Measurements from ENCODE around the gene TM9SF3.

The TM9SF3 gene

GRCh38 chr10:96586419-96587263, at the start of gene TM9SF3:
TM9SF3 (minus strand) TSS chr10:96587012; CDS start chr10:96586835, 177 bp downstream.
- Mint-ChIP-seq H3K27me3 (ENCODE audit: low read depth, poor library complexity) (no peaks in the 10 kb centered on the region), H3K4me3 (peak within 1 kb of the TSS; percentile 94), H3K36me3 (ENCODE audit: low read depth) (peaks cover 9% of the 10 kb centered on the region), H3K27ac (peak within 1 kb of the TSS; percentile 96), H3K4me1 (peaks cover 16% of the 10 kb centered on the region), H3K9me3 (no peaks in the 10 kb centered on the region)
- TF ChIP-seq CTCF (IDR thresholded peaks at IDR 0.05): no peak
- peak; percentile 94 for DNase-seq

GRCh38 chr10:96636551-96636950, 49.7 kb upstream of the TM9SF3 start:
- Mint-ChIP-seq H3K4me1 (peaks cover 29% of the 10 kb centered on the region), H3K27ac (peak overlapping the region; percentile 62), H3K27me3 (ENCODE audit: low read depth, poor library complexity) (peaks cover 5% of the 10 kb centered on the region), H3K36me3 (ENCODE audit: low read depth) (peaks cover 10% of the 10 kb centered on the region), H3K4me3 (no peak overlapping the region), H3K9me3 (peaks cover 8% of the 10 kb centered on the region)
- no peak for TF ChIP-seq CTCF (IDR thresholded peaks at IDR 0.05)
- DNase-seq: no peak

GRCh38 chr10:96632974-96633710, 46.3 kb upstream of the TM9SF3 start:
- Mint-ChIP-seq H3K4me3 (no peak overlapping the region), H3K36me3 (ENCODE audit: low read depth) (peaks cover 9% of the 10 kb centered on the region), H3K4me1 (peaks cover 10% of the 10 kb centered on the region), H3K9me3 (peaks cover 8% of the 10 kb centered on the region), H3K27me3 (ENCODE audit: low read depth, poor library complexity) (peaks cover 3% of the 10 kb centered on the region), H3K27ac (no peak overlapping the region)
- DNase-seq: no peak
- TF ChIP-seq CTCF (IDR thresholded peaks at IDR 0.05): no peak

GRCh38 chr10:96627292-96627691, 40.5 kb upstream of the TM9SF3 start:
- H3K36me3 Mint-ChIP-seq (ENCODE audit: low read depth): no peaks in the 10 kb centered on the region
- H3K4me3 Mint-ChIP-seq: no peak overlapping the region
- H3K9me3 Mint-ChIP-seq: no peaks in the 10 kb centered on the region
- H3K27me3 Mint-ChIP-seq (ENCODE audit: low read depth, poor library complexity): no peaks in the 10 kb centered on the region
- no peak for TF ChIP-seq CTCF (IDR thresholded peaks at IDR 0.05)
- DNase-seq: no peak
- H3K4me1 Mint-ChIP-seq: no peaks in the 10 kb centered on the region
- no peak overlapping the region for H3K27ac Mint-ChIP-seq

GRCh38 chr10:96626795-96627194, 40.0 kb upstream of the TM9SF3 start:
- TF ChIP-seq CTCF (IDR thresholded peaks at IDR 0.05): no peak
- no peak overlapping the region for H3K4me3 Mint-ChIP-seq
- DNase-seq: no peak

More at GRCh38 chr10:96626795-96627194, 40.0 kb upstream of the TM9SF3 start:
- no peaks in the 10 kb centered on the region for H3K4me1 Mint-ChIP-seq
- no peaks in the 10 kb centered on the region for H3K36me3 Mint-ChIP-seq (ENCODE audit: low read depth)
- H3K27ac Mint-ChIP-seq: no peak overlapping the region
- H3K27me3 Mint-ChIP-seq (ENCODE audit: low read depth, poor library complexity): no peaks in the 10 kb centered on the region
- no peaks in the 10 kb centered on the region for H3K9me3 Mint-ChIP-seq
